WERI-Rb-1 (cell line): ENCODE data around the gene CARF.
"Not testable (repeated sequence)": the region's sequence is repeated elsewhere in the genome, so short reads cannot be mapped to it uniquely, and the experiment has no call there.

Source experiments
- DNase-seq: peaks from one replicate; pipeline ENCODE4 v3.0.0-alpha.2; 2020
- H3K27ac ChIP-seq: fragments of 250-450 bp; sonication (Bioruptor Pico); 2 replicates; pipeline ENCODE4 v1.5.1; 2020; ENCODE audit warnings: mild to moderate bottlenecking, moderate library complexity
- H3K27me3 ChIP-seq: fragments of 250-450 bp; sonication (Bioruptor Pico); 2 replicates; pipeline ENCODE4 v1.5.1; 2021; ENCODE audit warnings: mild to moderate bottlenecking, low read depth, moderate library complexity; ENCODE audit not compliant: insufficient read depth, severe bottlenecking
- H3K36me3 ChIP-seq: fragments of 250-450 bp; sonication (Bioruptor Pico); 2 replicates; pipeline ENCODE4 v1.5.1; 2020; ENCODE audit warnings: mild to moderate bottlenecking, moderate library complexity
- H3K4me3 ChIP-seq: 2 replicates; pipeline ENCODE4 v1.5.1; 2011; ENCODE audit warnings: low read depth, mild to moderate bottlenecking, control low read depth, low read length
- H3K9me3 ChIP-seq: fragments of 250-450 bp; sonication (Bioruptor Pico); 2 replicates; pipeline ENCODE4 v1.5.1; 2021; ENCODE audit warnings: mild to moderate bottlenecking, moderate library complexity; ENCODE audit not compliant: severe bottlenecking
- CTCF ChIP-seq: IDR thresholded peaks from 2 replicates; pipeline ENCODE4 v1.5.1; 2011; ENCODE audit warnings: low read depth, mild to moderate bottlenecking, control low read depth, inconsistent platforms, low read length

CARF gene

GRCh38 chr2:202976809-202977208 is 64.7 kb downstream of the CARF start:
- H3K27me3 ChIP-seq = no peaks in the 10 kb centered on the region
- no peak for TF ChIP-seq CTCF
- no peak overlapping the region for H3K4me3 ChIP-seq
- no peak overlapping the region for H3K27ac ChIP-seq
- DNase-seq = no peak
- no peaks in the 10 kb centered on the region for H3K36me3 ChIP-seq
- H3K9me3 ChIP-seq = no peaks in the 10 kb centered on the region

- Histone ChIP-seq H3K9me3 (no peaks in the 10 kb centered on the region), H3K4me3 (no peak overlapping the region), H3K27ac (no peak overlapping the region), H3K27me3 (no peaks in the 10 kb centered on the region), H3K36me3 (no peaks in the 10 kb centered on the region)
- TF ChIP-seq CTCF = no peak
- DNase-seq = no peak
Measured at GRCh38 chr2:202982779-202983491, 70.9 kb downstream of the CARF start.

GRCh38 chr2:202989749-202990148 is 77.7 kb downstream of the CARF start:
- Histone ChIP-seq H3K9me3 (no peaks in the 10 kb centered on the region), H3K36me3 (no peaks in the 10 kb centered on the region), H3K4me3 (no peak overlapping the region), H3K27ac (no peak overlapping the region), H3K27me3 (no peaks in the 10 kb centered on the region)
- no peak for TF ChIP-seq CTCF
- no peak for DNase-seq

- DNase-seq = no peak
- no peaks in the 10 kb centered on the region for H3K9me3 ChIP-seq
- H3K27me3 ChIP-seq = no peaks in the 10 kb centered on the region
- H3K4me3 ChIP-seq = no peak overlapping the region
- no peaks in the 10 kb centered on the region for H3K36me3 ChIP-seq
- no peak overlapping the region for H3K27ac ChIP-seq
- no peak for TF ChIP-seq CTCF
Measured at GRCh38 chr2:202990501-202990900, 78.4 kb downstream of the CARF start.

- not testable (repeated sequence) for H3K27me3 ChIP-seq, H3K4me3 ChIP-seq, DNase-seq, H3K9me3 ChIP-seq, H3K27ac ChIP-seq, H3K36me3 ChIP-seq
Measured at GRCh38 chr2:202997113-202997512, 85.0 kb downstream of the CARF start.

- H3K27me3 ChIP-seq = no peaks in the 10 kb centered on the region
- DNase-seq = no peak
- H3K36me3 ChIP-seq = no peaks in the 10 kb centered on the region
- no peak for TF ChIP-seq CTCF
- no peaks in the 10 kb centered on the region for H3K9me3 ChIP-seq
- H3K4me3 ChIP-seq = no peak overlapping the region
- no peak overlapping the region for H3K27ac ChIP-seq
Measured at GRCh38 chr2:203002054-203002821, 90.2 kb downstream of the CARF start.
